Kasumi-1 (cell line): ENCODE measurements around the gene MGAM2.
"Not testable (repeated sequence)": the region's sequence is repeated elsewhere in the genome, so short reads cannot be mapped to it uniquely, and the experiment has no call there.

Source experiments
- DNase-seq, 2 experiments: peaks; one replicate each; lab custom pipeline; 2025; lab: John Stamatoyannopoulos, UW

Gene MGAM2

DNA sequence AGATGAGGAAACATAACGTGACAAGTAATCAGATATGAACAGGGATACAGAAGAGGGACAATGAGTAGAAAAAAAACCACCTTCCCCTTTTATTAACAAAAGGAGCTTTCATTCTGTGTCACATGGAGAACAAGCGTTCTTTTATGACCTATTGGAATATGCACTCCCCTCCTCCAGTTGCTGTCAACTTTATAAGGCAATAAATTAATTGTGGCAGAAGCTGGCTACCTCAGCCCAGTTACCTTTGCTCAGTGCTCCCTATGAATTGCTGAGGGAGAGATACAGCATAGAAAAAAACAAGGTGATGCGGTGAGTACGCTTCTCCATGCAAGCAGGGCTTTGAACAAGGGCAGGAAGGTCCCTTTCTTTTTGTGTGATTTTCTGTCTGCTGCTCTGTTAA, at the start of gene MGAM2:
TSS of gene MGAM2 (plus strand) at position 220 of the 400 bp plus-strand sequence. CDS start 5,156 bp downstream, outside the sequence.
- no peak for DNase-seq

DNA sequence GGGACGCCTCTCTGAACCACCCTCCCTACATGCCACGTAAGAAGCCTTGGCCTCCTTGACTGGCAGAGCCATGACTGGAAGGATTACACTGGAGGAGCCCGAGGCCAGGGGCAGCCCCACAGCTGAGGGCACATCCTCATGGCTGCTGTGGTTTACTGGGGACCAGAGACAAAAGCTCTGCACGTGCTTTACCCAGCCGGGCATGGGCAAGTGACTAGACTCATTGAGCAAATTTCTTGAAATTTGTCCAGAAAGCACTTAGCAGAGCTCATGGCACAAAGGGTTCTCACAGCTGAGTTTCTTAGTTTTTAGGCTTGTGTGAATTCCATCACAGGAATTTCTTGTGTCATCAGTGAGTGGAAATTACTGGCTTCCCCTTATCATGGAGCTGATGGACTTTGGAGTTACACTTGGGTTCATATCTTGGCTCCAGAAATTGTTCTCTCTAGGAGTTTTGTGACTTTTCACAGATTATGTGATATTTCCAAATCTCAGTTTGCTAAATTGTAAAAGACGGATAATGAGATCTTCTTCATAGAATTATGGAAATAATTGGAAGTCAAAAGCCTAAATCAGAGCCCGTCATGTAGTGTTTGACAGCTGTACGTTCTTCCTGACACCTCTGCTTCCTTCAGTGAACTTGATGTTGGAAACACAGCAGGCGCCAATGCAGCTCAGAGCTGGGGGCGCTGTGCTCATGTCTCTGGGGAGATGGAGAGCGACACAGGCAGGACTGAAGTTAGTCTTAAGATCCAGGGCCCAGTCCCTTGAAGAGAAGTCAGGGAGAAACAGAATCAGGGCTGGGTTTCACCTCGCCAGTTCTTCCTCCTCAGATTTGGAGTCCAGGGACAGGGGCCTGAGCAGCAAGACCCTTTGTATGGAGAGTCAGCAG, 47.7 kb upstream of the MGAM2 start:
- DNase-seq = no peak

DNA sequence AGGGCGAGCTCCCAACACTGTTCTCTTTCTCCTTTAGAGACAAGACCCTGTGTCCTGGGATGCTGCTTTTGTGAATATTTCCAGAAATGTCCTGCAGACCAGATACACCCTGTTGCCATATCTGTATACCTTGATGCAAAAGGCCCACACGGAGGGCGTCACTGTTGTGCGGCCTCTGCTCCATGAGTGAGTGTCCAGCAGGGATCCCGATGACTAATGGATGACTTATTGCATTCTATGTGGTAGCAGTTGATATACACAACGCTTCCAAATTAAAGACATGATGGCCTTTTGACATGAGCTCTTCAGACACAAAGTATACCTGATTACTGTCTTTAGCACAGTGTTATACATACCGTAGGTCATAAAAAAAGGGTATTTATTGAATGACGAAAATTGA, 45.0 kb upstream of the MGAM2 start:
- no peak for DNase-seq

DNA sequence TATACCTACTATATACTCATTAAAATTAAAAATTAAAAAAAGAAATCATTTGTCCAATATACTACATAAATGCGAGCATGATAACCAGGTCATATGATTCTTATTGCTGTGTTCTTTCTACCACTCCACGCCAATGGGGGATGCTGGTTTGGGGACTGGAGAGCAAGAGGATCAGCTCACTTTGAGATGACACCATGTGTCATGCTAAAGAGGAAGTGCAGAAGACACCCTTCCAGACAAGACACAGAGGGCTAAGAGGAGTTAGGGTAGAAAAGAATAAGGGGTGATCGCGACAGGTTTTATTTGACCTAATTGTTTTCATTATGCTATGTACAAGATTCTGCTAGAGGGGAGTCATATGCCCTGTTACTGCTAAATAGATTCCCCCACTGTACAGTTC, 33.8 kb upstream of the MGAM2 start:
- DNase-seq = no peak

DNA sequence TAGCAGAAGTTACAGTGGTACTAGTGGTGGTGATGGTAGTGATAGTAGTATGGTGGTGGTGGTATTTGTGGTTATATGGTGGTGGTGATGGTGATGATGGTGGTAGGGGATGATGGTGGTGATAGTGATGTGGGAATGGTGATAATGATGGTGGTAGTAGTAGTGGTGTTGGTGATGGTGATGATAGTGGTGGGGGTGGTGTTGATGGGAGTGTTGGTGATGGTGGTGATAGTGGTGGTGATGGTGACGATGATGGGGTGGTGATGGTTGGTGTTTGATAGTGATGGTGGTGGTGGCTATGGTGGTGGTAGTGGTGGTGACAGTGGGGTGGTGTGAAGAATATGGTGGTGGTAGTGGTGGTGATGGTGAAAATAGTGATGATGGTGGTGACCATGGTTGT, 27.9 kb upstream of the MGAM2 start:
- DNase-seq = no peak

DNA sequence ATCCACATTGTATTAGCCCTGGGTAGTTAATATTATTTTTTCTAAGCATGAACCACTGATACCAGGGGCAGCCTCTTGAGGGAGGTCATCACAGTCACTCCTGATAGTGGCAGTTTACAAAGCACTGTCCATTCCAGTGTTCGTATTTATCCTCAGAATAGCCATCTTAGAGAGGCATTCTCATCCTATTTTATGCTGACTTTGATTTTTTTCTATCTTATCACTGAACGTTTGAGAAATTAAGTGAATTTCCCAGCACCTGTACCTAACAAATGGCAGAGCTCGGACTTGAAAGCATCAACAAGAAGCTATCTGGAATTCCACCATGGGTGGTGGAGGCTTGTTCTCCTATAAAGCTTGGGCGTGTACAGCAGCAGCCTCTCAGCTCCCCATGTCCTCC, 26.1 kb upstream of the MGAM2 start:
- DNase-seq = no peak

DNA sequence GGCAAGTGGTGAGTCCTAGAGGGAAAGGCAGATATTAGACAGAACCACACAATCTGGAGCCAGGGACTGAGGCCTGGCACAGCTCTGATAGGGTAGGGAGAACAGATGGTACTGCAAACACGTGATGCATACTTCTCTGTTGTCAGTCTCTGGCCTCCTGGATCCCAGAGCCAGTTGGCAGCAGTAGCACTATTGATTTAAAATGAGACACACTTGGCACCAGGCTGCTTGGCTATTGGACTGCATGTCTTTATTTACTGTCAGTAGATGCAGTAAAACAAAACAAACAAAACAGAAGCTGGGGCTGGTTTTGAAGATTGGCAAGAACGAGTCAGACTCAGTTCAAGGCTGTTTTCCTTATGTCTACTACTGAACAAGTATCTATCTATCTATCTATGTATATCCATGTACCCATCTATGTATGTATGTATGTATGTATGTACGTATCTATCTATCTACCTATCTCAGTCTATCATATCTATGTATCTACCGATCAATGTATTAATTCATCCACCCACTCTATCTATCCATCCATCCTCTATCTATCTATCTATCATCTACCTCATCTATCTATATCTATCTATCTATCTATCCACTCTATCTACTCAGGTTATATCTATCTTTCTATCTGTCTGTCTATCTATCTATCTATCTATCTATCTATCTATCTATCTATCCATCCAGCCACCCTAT, 23.4 kb upstream of the MGAM2 start:
- no peak for DNase-seq

DNA sequence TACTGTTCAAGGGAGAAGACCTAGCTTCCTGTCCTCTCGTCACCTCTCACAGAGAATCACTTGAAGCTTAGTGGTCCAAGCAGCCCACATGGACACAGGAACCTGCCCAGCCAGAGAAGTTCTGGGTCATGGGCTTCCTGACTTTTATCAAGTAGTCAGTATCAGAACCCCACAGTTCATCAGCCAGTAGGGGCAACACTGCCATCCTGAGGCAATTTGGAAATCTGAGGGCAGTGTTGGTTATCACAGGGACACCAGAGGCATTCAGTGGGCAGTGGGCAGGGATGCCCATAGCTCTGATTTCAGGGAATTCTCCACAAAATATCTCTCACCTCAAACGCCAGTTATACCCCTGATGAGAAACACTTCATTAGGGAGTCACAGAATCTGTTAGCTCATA, 22.5 kb upstream of the MGAM2 start:
- no peak for DNase-seq

DNA sequence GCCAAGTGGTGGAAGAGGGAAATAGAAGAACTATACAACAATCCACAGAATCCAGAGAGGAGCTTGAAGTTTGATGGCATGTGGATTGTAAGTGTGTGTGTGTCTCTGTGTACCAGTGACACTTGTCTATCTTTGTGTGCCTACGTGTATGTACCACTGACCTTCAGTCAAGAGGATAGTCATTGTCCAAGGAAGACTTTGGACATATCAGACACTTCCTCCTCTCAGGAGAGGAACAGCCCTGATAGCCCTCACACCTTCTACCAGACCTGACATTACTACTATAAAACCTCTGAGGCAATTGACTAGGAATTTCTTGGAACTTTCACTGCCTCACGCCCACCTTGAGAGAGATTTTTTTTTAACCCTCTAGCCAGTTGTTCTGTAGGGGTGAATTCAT, 19.6 kb upstream of the MGAM2 start:
- no peak for DNase-seq

DNA sequence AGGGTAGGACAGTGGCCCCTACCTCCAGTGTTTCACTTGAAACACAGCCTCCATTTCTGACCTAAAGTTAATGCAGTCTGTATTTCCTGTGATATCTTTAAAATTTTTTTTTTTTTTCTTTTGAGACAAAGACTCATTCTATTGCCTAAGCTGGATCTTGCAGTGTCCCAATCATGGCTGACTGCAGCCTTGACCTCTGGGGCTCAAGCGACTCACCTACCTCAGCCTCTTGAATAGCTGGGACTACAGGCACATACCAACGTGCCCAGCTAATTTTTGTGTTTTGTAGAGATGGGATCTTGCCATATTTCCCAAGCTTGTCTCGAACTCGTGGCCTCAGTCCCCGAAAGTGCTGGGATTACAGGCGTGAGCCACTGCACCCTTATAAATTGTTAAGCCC, 16.7 kb upstream of the MGAM2 start:
- no peak for DNase-seq

DNA sequence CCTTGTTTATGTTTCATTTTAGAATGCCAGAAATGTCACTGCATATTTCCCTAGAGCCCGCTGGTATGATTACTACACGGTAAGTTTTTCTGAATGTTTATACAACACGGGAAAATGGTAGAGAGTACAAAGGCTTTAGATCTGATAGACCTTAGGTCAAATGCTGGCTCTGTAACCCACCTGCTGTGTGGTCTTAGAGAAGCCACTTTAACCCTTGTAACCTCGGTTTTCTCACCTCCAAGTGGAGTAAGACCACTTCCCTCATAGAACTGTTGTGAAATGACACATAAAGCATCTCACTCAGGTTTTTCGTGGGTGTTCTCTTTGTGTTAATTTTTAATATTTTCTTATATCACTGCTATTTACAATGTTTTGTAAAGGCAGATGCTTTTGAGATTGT, 13.9 kb upstream of the MGAM2 start:
- DNase-seq = no peak

DNA sequence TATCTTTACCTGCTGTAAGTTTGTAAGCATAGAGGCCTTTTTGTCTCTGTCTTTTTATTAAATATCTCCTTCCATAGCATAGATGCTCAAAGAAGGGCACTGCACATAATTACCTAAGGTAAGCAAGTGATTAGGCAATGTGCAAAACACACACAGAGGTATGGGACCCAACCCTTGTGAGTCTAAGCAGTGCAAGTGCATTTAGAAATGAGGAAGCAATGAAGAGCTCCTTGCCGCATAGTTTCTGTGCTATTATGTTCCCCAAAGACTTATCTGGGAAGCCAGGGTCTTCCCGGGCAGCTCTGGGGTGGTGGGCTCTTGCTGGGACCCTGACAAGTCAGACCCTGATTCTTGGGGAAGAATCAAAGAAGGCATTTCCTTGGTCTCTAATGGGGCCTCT, 13.5 kb upstream of the MGAM2 start:
- DNase-seq = no peak

DNA sequence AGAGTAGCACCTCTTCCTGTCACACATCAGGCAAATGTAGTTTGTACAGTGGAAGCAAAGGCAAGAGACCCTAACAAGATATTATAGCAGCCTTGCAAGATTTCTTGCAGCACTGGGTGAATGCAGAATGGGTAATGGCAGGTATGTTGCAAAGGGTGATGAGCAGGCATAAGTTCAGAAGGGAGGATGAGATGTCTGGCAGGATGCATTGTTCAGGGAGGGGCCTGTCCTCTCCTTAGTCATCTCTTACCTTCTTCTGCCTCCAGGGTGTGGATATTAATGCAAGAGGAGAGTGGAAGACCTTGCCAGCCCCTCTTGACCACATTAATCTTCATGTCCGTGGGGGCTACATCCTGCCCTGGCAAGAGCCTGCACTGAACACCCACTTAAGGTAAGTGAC, 12.2 kb upstream of the MGAM2 start:
- DNase-seq = not testable (repeated sequence)

DNA sequence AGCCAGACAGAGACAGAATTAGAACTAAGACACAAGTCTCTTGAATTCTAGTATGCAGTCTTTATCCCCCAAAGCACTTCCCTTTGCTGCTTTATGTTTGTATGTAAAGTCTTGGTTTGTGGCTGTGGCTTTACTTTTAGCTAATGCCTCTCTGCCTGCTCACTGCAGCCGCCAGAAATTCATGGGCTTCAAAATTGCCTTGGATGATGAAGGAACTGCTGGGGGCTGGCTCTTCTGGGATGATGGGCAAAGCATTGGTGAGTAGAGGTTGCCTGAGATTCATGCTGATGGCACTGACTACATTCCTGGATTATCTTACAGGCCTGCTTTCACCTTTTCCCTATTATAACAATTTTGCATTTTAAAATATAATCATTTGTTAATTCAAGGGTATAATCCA, 10.9 kb upstream of the MGAM2 start:
- no peak for DNase-seq

DNA sequence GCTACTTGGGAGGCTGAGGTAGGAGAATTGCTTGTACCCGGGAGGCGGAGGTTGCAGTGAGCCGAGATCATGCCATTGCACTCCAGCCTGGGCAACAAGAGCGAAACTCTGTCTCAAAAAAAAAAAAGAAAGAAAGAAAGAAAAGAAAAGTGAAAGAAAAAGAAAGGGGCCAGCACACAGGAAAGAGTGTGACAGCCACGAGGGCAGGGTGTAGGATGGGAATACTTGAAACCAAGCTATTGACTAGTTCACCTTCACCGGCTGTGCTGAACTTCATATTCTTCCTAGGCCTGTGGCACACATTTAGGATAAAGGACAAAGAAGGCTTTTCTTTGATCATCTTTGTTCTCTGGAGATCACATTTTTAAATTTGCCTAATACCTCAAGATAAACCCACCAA, 9.7 kb upstream of the MGAM2 start:
- not testable (repeated sequence) for DNase-seq

DNA sequence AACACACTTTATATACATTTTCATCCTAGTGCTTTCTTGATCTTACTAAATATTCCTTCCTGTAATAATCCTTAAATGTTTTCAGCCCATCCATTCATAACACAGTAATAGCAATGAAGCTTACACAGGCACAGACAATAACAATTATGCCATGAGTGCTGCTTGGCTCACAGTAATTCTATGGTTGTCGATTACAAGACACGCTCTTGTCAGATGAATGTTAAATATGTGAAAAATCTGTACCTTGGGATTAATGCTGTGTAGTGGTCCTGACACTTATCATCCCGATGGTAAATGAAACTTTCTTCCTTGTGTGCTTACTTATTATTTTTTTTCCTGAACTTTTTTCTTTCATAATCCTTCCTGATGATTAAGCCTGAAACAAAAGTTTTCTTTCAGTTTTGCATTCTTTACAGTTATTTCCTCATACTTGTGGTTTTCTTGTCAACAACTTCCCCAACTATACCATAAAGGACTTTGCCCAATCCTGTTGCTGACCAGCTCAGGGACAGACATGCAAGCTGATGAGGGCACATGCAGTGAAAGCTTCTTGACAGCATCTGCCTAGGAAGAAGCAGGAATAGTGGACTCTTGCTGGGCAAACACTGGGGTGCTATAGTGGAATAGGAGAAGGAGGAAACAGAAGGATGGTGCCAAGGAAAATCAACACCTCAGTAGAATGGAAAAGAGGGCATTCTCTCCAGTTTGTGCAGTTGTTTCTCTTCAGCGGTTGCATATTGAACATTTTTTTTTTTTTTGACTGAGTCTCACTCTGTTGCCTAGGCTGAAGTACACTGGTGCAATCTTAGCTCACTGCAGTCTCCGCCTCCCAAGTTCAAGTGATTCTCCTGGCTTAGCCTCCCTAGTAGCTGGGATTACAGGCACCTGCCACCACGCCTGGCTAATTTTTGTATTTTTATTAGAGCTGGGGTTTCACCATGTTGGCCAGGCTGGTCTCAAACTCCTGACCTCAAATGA, 6.7 kb upstream of the MGAM2 start:
- peak; percentile 49 to 52 for DNase-seq

DNA sequence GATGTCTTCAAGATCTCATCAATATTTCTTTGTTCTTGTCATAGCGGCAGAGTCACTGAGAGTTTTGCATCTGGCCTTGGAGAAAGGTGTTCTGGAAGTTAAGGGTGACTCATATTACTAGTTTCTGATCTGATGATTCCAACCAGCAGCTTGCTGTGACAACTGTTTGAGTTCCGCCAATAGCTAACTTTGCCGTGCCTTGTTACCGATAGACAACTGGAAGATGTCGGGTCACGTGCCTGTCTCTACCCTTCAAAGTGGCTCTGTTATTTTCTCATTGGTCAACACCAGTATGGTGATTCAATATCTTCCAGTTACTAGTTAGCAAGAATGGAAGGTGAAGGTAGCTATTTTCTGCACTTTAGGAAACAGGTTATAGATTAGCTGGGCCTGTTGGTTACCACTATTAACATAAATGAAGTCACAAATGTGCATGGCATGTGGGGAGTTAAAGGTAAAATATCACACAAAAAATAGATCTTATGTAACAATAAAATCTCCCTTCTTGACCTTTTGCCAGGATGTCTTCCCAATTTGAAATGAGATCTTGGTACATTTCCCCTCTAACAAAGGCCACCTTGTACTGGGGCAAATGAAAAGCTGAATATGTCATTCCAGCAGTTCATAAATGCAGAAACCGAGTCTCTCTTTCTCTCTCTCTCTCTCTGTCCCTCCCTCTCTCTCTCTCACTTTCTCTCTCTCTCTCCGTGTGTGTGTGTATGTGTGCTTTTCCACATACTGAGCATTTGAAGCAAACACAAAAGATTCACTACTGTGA, 2.6 kb upstream of the MGAM2 start:
- no peak for DNase-seq

DNA sequence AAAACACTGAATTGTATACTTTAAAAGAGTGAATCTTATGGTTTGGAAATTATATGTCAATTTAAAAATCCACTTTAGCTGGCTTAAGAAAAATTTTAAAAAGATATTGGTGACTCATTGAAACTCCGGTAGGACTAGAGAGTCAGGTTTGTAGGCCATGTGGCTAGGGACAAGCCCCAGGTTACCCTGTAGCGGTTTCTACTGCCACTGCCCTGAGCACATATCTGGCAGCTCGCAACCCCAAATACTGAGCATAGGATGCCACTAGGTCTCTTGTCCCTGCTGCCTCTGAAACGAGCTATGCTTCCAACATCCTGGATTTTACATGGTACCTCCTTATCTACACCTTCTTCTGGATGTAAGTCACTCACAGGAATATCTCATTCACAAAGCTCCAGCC, 1.4 kb upstream of the MGAM2 start:
- DNase-seq = no peak

DNA sequence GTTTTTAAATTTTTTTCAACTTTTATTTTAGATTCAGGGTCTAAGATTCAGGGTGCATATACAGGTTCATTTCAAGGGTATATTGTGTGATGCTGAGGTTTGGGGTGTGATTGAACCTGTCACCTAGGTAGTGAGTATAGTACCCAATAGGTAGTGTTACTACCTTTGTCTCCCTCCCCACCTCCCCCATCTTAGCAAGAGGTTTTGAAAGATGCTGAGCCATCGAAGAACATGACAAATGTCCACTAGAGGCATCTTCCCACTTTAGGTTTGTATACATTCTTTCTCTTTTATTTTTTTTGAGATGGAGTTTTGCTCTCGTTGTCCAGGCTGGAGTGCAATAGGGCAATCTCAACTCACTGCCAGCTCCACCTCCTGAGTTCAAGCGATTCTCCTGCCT, 880 bp upstream of the MGAM2 start:
- no peak for DNase-seq

DNA sequence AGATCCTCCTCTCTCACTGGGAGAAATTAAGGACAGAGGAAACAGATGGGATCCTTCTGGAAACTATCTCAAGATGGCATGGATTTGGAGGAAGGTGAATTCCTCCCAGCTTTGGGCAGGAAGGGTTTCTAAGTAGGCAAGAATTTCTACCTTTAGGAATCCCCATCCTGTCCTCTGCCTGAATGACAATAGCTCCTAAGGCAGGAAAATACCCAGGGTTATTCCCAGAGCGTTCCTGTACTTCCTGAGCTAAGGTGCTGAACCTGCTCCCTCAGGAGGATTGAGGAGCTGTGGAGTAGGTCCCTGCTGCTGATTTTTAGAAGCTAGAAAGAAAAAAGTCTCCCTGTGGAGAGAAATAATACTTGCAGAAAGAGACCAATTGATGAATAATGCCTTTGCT, 568 bp downstream of the MGAM2 start:
- no peak for DNase-seq

DNA sequence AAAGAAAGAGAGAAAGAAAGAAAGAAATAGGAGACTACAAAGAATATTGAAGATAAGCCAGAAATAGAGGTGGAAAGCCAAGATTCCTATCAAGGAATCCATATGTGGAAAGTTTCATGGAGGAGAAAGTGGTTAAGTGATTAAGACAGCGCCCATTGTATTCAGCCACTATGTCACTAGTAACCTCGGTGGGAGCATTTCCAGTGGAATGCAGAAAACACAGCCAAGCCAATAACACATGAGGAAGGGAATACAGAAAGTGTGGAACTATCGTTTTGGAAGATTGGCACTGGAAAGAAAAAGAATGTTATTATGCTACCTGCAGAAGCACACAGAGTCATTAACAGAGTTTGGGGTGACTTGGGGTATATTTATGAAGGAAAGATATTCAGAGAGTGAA, 2.7 kb downstream of the MGAM2 start:
- DNase-seq = no peak

DNA sequence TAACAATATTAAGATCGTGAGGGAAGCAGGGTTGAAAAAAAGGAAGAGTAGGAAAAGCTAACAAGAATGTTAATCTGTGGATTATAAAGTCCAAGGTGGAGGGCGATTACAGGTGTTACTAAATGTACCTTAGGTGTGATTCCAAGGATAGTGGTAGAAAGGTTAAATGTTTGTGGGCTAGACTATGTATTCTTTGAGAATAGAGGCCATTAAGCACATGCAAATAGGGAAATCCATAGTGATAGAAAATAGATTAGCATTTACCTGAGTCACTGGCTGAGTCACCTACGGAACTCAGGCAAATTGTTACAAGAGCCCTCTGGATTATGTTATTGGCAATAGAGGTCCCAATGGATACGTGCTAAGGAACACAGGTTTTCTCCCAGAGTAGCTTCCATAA, 9.0 kb downstream of the MGAM2 start:
- DNase-seq = no peak
